Stomach (tissue), 9 donors: ENCODE measurements around the gene RAD23A. TPM values are rescaled to one million over a fixed set of nuclear protein-coding genes. Genes with fewer than 3 reads are reported as not detected.

ENCODE experiments used
- DNase-seq, 2 donors: peaks; one replicate each; pipeline versions ENCODE4 v3.0.0 to v3.0.0-alpha.2; 2013 to 2019
- H3K27ac ChIP-seq, 5 donors: fragments of 200-600 bp in 4 of 5; sonication (generic) in 4 of 5; one replicate each; pipeline ENCODE4 v1.5.1; 2013 to 2019; ENCODE audit warnings: mild to moderate bottlenecking in 1 of 5, moderate library complexity in 1 of 5
- H3K27me3 ChIP-seq, 3 donors: fragments of 200-600 bp; sonication (generic); one replicate each; pipeline ENCODE4 v1.5.1; 2017 to 2019; ENCODE audit warnings: mixed run types in 1 of 3
- H3K36me3 ChIP-seq, 4 donors: fragments of 200-600 bp; sonication (generic); 1 replicate in 3 of 4; 2 replicates in 1 of 4; pipeline ENCODE4 v1.5.1; 2016 to 2019
- H3K4me1 ChIP-seq, 4 donors: fragments of 200-600 bp; sonication (generic); one replicate each; pipeline ENCODE4 v1.5.1; 2016 to 2019
- H3K4me3 ChIP-seq, 4 donors: fragments of 200-600 bp; sonication (generic) in 3 of 4; one replicate each; pipeline ENCODE4 v1.5.1; 2016 to 2019; ENCODE audit warnings: mild to moderate bottlenecking in 1 of 4
- H3K9me3 ChIP-seq, 4 donors: fragments of 200-600 bp; sonication (generic); one replicate each; pipeline ENCODE4 v1.5.1; 2016 to 2019
- EP300 ChIP-seq: sonication (generic); formaldehyde crosslinking; IDR thresholded peaks from one replicate; pipeline ENCODE4 v1.6.1; 2017; ENCODE audit warnings: antibody characterized with exemption
- POLR2A ChIP-seq, 4 donors: fragments of 450-650 bp; IDR thresholded peaks; one replicate each; pipeline ENCODE4 v1.6.1; 2016; ENCODE audit warnings: antibody characterized with exemption in 4 of 4, control low read depth in 2 of 4, mild to moderate bottlenecking in 1 of 4, moderate library complexity in 1 of 4
- POLR2AphosphoS5 ChIP-seq, 3 donors: sonication (generic); formaldehyde crosslinking; IDR thresholded peaks; one replicate each; pipeline ENCODE4 v1.6.1; 2016; ENCODE audit warnings: antibody characterized with exemption in 3 of 3
- WGBS, 5 donors: extraction: QIAGEN DNeasy Blood & Tissue Kit in 3 of 5; methylation state at CpG; one replicate each; pipeline versions ENCODE4 v1.1.5 to v1.1.7; 2013 to 2018; 5-methylcytosine and 5-hydroxymethylcytosine counted together
- intact Hi-C: fragments of 100-400 bp; cut with DNase I; formaldehyde crosslinking; loops from one replicate; pipeline ENCODE4 v1.15.1; 2023; ENCODE audit warnings: low total_unique reads
- polyA plus RNA-seq, 3 donors: library from polyadenylated mRNA; stranded (reverse); fragments of 200-250 nt; gene quantifications; one replicate each; pipeline ENCODE4 v1.2.3, GENCODE V29; 2013
- total RNA-seq, 5 donors: library from RNA; depleted of rRNA; stranded (reverse); fragments of >200 nt; gene quantifications; one replicate each; pipeline versions ENCODE4 v1.1.0 to v1.2.3, GENCODE V29; 2014 to 2016
- TF ChIP-seq, protein P1 (sequence below), 7 experiments: fragments of 450-650 bp in 4 of 7; fragments of 200-600 bp in 3 of 7; sonication (generic) in 3 of 7; IDR thresholded peaks; one replicate each; pipeline ENCODE4 v1.5.1; 2016 to 2019; ENCODE audit warnings: antibody characterized with exemption in 7 of 7, control low read depth in 2 of 7, mild to moderate bottlenecking in 1 of 7
- donor health status: healthy with polysubstance abuse.
- donor health status: Bipolar disorder and iron deficiency.
- donor health status: healthy.

RAD23A gene
- total and polyA plus RNA-seq, 8 donors: 44.1 to 144 (median 104) TPM

DNA sequence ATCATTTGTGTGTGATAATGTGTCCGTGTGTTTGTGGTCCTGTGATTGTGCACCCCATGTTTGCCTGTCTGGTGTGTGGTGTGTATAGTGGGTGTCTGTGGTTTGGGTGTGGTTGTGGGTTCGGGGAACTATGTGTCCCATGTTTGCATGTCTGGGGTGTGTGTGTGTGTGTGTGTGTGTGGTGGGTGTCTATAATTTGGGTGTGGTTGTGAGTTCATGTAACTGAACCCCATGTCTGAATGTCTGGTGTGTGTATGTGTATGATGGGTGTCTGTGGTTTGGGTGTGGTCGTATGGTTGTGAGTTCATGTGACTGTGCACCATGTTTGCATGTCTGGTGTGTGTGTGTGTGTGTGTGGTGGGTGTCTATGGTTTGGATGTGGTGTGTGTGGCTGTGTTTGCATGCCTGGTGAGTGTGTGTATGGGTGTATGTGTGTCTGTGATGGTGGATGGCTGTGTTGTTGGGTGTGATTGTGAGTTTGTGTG, 38.5 kb downstream of the RAD23A start:
- Histone ChIP-seq H3K4me3 (no peak overlapping the region), H3K36me3 (no peaks in the 10 kb centered on the region), H3K4me1 (peaks cover 7 to 35% (median 28%) of the 10 kb centered on the region in 4 donors), H3K27me3 (no peaks in the 10 kb centered on the region), H3K27ac (peak overlapping the region in 3 of 5 donors; percentile 59 to 71 (median 63)), H3K9me3 (no peaks in the 10 kb centered on the region)
- 53 to 72% (median 64%) methylated on average over 3 of the region's 3 CpGs for WGBS, 5 donors
- TF ChIP-seq POLR2AphosphoS5 (IDR thresholded peaks at IDR 0.05): no peak
- no peak for TF ChIP-seq EP300
- TF ChIP-seq POLR2A (IDR thresholded peaks at IDR 0.05): no peak
- TF ChIP-seq, protein P1, sequence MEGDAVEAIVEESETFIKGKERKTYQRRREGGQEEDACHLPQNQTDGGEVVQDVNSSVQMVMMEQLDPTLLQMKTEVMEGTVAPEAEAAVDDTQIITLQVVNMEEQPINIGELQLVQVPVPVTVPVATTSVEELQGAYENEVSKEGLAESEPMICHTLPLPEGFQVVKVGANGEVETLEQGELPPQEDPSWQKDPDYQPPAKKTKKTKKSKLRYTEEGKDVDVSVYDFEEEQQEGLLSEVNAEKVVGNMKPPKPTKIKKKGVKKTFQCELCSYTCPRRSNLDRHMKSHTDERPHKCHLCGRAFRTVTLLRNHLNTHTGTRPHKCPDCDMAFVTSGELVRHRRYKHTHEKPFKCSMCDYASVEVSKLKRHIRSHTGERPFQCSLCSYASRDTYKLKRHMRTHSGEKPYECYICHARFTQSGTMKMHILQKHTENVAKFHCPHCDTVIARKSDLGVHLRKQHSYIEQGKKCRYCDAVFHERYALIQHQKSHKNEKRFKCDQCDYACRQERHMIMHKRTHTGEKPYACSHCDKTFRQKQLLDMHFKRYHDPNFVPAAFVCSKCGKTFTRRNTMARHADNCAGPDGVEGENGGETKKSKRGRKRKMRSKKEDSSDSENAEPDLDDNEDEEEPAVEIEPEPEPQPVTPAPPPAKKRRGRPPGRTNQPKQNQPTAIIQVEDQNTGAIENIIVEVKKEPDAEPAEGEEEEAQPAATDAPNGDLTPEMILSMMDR (IDR thresholded peaks at IDR 0.05): no peak
- intact Hi-C loops: loop anchor here (5.0 kb wide), 1 partner anchor 78 kb away; no protein-coding TSS in a partner anchor
- DNase-seq: peak in 1 of 2 donors; percentile 50

DNA sequence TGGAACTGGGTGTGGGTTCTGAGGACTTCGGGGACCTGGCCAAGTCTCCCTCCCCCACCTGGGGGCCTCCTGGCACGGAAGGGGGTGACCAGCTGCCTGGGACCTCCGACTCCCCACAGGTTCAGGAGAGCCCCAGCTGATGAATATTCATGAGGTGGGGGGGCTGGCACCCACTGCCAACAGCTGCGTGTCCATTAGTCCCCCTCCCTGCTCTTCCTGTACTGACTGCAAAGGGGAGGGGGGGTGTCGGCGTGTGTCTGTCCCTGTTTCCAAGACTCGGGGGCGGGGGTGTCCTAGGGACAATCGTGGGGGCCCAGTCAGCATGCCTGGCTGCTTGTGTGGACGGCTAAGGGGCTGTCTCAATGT, 39.0 kb downstream of the RAD23A start:
- TF ChIP-seq, protein P1 (IDR thresholded peaks at IDR 0.05): no peak
- TF ChIP-seq EP300 (no peak), POLR2A (IDR thresholded peaks at IDR 0.05) (no peak), POLR2AphosphoS5 (IDR thresholded peaks at IDR 0.05) (no peak)
- Histone ChIP-seq H3K27ac (peak overlapping the region; percentile 18 to 71 (median 59)), H3K36me3 (no peaks in the 10 kb centered on the region), H3K27me3 (no peaks in the 10 kb centered on the region), H3K4me1 (peaks cover 7 to 35% (median 28%) of the 10 kb centered on the region in 4 donors), H3K4me3 (no peak overlapping the region), H3K9me3 (no peaks in the 10 kb centered on the region)
- 21 to 29% (median 27%) methylated on average over 7 to 10 of the region's 10 CpGs for WGBS, 5 donors
- intact Hi-C loops: loop anchor here (5.0 kb wide), 2 partner anchors 63 to 78 kb away; no protein-coding TSS in a partner anchor
- peak in 1 of 2 donors; percentile 44 for DNase-seq

DNA sequence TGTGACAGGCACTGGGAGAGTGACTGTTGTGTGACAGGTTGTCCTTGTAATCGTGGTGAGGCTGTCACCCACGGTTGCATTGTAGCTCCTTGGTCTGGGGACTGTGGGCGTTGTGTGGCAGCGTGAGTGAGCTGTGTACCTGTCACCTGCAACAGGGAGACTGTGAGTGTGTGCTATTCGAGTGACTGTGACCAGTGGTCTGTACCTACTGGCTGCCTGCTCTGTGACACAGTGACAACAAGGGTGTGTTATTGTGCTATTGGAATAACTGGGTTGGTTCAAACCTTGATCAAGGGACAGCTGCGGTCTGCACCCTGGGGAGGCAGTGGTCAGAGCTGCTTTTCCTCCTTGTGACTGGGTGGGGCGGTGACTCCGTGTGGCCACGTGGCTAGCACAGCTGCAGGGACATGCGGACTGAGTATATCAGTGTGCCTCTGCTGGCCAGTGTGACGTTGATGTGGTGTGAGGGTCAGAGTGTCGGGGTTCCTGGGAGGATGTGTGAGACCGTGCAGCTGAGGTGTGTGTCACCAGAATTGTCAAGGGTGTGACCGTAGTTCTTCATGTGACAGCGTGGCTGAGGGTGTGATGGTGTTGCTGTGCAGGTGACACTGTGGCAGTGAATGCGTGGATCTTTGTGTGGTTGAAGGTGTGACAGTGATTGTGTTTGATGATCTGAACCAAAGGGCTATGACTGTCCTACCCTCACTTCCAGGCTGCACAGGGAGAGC, 39.6 kb downstream of the RAD23A start:
- intact Hi-C loops: loop anchor here (5.0 kb wide), 1 partner anchor 62 kb away; no protein-coding TSS in a partner anchor
- H3K27ac ChIP-seq: peak overlapping the region; percentile 18 to 71 (median 59)

DNA sequence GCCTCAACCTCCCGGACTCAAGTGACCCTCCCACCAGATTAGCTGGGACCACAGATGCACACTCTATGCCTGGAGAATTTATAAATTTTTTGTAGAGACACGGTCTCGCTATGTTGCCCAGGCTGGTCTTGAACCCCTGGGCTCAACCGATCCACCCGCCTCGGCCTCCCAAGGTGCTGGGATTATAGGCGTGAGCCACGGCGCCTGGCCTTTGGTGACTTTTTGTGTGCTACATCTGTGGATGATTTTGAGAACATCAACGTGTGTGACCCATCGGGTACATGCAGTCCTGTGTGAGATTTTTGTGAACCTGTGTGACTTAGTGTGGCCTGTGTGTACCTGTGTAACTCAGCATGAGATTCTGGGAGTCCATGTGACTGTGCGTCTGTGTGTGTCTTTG, 41.1 kb downstream of the RAD23A start:
- H3K27me3 ChIP-seq: no peaks in the 10 kb centered on the region
- H3K27ac ChIP-seq: no peak overlapping the region
- H3K4me1 ChIP-seq: peaks cover 7 to 35% (median 28%) of the 10 kb centered on the region in 4 donors
- TF ChIP-seq POLR2A (IDR thresholded peaks at IDR 0.05) (no peak), EP300 (no peak), POLR2AphosphoS5 (IDR thresholded peaks at IDR 0.05) (no peak)
- TF ChIP-seq, protein P1 (IDR thresholded peaks at IDR 0.05): no peak
- no peak overlapping the region for H3K4me3 ChIP-seq
- 94 to 99% (median 95%) methylated on average over 12 of the region's 12 CpGs for WGBS, 5 donors
- no peaks in the 10 kb centered on the region for H3K9me3 ChIP-seq
- no peak for DNase-seq
- intact Hi-C loops: loop anchor here (5.0 kb wide), 1 partner anchor 61 kb away; no protein-coding TSS in a partner anchor
- no peaks in the 10 kb centered on the region for H3K36me3 ChIP-seq

More for the DNA sequence above, 39.6 kb downstream of the RAD23A start:
- H3K9me3 ChIP-seq: no peaks in the 10 kb centered on the region
- no peaks in the 10 kb centered on the region for H3K36me3 ChIP-seq
- H3K27me3 ChIP-seq: no peaks in the 10 kb centered on the region
- 13 to 45% (median 31%) methylated on average over 15 to 16 of the region's 16 CpGs for WGBS, 5 donors
- H3K4me3 ChIP-seq: no peak overlapping the region
- H3K4me1 ChIP-seq: peaks cover 7 to 35% (median 28%) of the 10 kb centered on the region in 4 donors
- DNase-seq: peak; percentile 82 to 89
- peak in 2 of 3 donors; percentile 60 to 77 for TF ChIP-seq POLR2AphosphoS5 (IDR thresholded peaks at IDR 0.05)
- TF ChIP-seq POLR2A (IDR thresholded peaks at IDR 0.05): no peak
